GM12873 (cell line): Measurements from ENCODE around the gene DLG2.

ENCODE experiments used
- CTCF ChIP-seq: IDR thresholded peaks from 2 replicates; pipeline ENCODE4 v1.5.1; 2012; ENCODE audit warnings: low read depth, mild to moderate bottlenecking, moderate library complexity, low read length, control low read depth; ENCODE audit not compliant: insufficient read depth; ENCODE audit errors: missing control alignments

DLG2 gene

GRCh38 chr11:83721263-83721662 is 1905.9 kb downstream of the DLG2 start:
- TF ChIP-seq CTCF: no peak

- no peak for TF ChIP-seq CTCF
Measured at GRCh38 chr11:83720675-83721074, 1906.5 kb downstream of the DLG2 start.

GRCh38 chr11:83717537-83717936 is 1909.6 kb downstream of the DLG2 start:
- TF ChIP-seq CTCF: no peak

GRCh38 chr11:83715927-83716535 is 1911.1 kb downstream of the DLG2 start:
- TF ChIP-seq CTCF: no peak

- TF ChIP-seq CTCF: no peak
Measured at GRCh38 chr11:83713708-83714107, 1913.4 kb downstream of the DLG2 start.

- TF ChIP-seq CTCF: peak; percentile 18
Measured at GRCh38 chr11:83711106-83711527, 1916.0 kb downstream of the DLG2 start.

- no peak for TF ChIP-seq CTCF
Measured at GRCh38 chr11:83709434-83709833, 1917.7 kb downstream of the DLG2 start.
